EH (cell line): ENCODE results near the gene LARGE1.

Experiments
- DNase-seq: peaks from one replicate; pipeline ENCODE4 v3.0.0-alpha.2; 2015; ENCODE audit warnings: low read depth

Gene LARGE1

DNA sequence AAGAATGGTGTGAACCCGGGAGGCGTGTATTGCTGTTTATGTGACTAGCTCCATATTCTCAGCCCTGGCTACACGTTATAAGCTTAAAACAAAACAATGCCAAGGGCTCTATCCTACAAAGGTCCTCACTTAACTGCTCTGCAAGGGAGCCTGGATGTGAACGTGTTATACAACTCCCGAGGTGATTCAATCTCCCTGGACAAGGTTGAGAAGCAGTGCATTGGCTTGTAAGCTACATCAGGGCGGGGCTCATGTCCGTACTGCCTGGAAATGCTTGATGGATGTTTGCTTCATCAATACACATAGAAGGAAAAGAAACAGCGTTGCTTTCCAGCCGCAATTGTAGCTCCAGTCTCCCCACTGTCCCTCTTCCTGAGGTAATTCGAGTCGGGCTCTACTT is 605.2 kb downstream of the LARGE1 start:
- no peak for DNase-seq

DNA sequence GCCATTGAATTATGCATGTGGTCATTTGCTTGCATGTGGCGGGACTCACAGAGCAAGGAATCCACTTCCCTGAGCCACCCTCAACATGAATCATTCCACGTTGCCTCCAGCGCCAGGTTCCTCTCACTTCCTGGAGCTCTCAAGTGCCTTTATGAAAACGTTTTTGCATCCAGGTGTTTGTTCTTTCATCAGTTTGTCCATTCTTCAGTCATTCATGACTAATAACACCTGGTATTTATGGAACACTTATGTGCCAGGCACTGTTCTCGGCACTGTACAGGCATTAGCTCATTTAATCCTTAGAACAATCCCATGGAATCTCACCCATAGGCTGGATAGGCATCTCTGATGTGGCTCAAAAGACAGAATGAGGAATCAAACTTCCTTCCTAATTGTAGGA is 606.0 kb downstream of the LARGE1 start:
- DNase-seq, result no peak

GRCh38 chr22:33303099-33303498 is 617.2 kb downstream of the LARGE1 start:
- no peak for DNase-seq

GRCh38 chr22:33302549-33302948 is 617.7 kb downstream of the LARGE1 start:
- DNase-seq, result no peak

DNA sequence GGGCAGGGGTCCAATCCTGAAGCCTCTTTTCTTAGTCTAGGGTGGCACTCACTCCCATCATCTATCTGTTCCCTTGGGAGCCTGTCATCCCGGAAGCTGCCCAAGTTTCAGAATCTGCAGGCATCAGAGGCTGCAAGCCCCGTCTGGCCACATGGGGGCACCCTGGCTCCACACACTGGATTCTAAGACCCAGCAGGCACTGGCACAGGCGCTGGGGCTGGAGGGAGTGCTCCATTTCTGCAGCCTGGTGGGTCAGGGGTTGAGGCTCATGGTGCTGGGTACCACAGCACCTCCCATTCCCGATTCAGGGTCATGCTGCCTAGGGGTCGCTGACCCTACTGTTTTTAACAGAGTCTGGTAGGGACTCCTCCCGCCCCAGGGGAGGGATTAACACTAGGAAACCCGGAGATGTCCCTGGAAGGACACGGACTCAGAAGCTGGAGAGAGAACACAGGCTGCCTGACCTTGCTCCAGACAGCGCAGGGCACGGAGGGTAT is 618.2 kb downstream of the LARGE1 start:
- peak; percentile 74 for DNase-seq

DNA sequence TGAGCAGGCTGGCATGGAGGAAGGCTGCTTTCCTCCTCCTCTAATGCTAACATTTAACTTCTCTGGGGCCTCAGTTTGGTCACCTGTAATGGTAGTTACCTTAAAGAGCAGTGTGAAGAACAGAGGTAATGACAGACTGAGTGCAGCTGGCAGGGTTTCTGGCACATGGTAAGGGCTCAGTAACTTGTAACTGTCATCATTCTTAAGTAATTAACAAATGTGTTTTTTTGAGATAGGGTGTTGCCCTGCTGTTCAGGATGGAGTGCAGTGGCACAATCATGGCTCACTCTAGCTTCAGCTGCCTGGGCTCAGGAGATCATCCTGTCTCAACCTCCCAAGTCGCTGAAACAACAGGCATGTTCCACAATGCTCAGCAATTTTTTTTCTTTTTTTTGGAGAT is 620.1 kb downstream of the LARGE1 start:
- no peak for DNase-seq

DNA sequence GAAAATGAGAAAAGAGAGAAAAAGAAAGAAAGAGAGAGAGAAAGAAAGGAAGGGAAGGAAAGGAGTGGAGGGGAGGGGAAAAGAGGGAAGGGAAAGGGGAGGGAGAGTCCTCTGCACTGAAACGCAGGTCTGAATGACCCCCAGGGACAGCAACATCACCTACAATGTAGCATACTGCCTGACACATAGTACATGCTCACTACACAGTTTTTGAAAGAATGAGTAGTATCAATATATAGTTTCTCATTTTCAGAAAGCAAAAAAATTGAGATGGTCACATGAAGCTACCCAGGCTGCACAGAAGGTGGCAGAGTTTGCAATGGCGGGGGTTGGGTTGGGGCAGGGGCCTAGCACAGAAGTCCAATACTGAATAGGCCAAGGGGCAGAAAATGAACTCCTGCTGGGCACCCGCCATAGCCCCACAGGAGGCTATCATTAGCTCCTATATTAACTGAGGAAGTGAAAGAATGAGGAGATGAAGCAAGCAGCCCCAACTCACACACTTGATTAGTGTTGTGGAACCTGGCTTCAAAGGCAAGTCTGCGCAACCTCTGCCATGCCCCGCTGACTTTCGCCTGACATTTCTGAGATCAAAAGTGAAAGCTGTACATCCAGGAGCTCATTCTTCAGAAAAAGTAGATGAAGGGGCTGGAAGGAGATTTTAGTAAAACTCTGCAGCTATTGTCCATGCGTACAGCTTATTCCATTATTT is 620.9 kb downstream of the LARGE1 start:
- DNase-seq, result no peak

- DNase-seq, result no peak
Measured at GRCh38 chr22:33296941-33297340, 623.3 kb downstream of the LARGE1 start.

DNA sequence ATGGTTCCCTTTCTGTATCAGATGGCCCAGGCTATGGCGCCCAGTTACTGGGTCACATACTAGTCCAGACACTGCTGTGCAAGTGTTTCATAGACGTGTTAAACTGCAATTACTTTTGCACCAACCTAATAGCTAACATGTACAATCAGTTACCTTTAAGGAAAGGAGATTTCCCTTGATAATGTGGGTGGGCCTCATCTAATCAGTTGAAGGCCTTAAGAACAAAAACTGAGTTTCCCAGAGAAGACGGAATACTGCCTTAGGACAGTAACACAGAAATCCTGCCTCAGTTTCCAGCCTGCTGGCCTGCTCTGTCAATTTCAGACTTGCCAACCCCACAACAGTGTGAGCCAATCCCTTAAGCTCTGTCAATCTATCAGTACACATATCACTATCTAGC is 632.2 kb downstream of the LARGE1 start:
- DNase-seq, result no peak

- no peak for DNase-seq
Measured at GRCh38 chr22:33275073-33275443, 645.2 kb downstream of the LARGE1 start.

DNA sequence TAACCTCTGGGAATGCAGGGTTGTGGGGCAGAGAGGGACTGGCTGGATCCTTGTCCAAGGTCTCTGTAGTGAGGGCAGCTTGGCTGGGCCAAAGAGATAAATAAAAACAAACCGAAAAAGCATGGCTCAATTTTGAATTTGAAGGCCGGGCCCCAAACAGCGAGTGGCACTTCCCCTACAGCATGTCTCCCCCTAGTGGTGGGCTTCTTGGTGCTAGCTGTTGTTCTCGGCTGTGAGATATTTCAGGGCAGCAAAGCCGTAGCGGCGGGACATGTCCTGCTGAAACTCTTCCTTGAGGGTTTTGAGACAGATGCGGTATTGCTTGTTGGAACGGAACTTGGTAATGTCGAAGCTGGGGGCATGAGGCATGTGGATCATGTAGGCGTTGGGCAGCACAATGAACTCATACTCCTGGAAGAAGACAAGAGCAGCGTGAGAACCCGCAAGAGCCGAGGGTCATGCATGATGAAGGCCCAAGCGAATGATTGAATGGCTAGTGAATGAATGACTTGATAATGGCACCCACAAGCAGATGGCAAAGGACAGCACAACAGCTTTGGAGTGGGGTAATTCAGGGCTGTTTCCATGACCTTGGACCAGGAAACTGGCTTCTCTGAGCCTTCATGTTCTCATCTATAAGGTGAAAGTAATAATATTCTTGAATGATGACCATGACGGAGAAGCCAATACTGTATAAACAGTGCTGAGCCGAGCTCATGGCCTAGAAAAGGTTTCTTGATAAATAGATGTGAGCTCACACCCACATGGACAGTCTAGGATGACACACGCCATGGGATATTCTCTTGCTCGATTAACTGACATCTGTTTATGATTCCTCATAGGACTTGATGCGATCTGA is 645.8 kb downstream of the LARGE1 start:
- peak; percentile 3 for DNase-seq

DNA sequence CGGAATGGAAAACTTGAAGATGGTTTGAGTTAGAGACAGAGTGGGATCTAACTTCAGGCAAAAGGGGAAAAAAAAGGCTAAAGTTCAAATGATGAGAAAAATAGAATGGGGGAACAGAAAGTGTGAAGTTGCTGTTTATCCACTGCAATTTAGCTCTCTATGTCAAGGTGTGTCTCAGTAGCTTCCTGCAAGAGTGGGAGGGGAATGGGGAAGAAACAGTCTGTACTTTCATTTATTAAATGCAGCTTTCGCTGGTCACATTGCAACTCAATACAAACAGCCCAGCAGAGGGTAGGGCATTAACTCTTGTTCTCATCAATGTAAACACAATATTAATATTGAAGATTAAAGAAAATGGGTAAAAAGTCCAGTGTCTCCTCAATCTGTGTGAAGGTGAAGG is 647.4 kb downstream of the LARGE1 start:
- DNase-seq, result no peak

DNA sequence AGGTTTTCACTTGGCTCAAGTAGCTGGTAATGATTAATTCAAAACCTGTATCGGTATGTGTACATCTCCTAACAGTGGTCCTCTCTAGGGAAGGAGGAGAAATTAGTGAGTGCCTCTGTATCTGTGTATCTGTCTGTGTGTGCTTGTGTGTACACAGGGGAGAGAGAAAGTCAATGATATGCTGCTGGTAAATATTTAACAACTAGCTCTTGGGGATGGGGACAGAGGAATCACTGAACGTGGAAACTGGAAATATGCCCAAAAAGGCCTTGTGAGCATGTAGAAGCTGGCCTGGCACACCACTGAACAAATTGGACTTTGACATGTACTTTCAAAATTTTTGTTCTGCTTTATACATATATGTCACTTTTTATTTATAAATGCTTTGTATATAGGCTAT is 648.1 kb downstream of the LARGE1 start:
- DNase-seq, result no peak

DNA sequence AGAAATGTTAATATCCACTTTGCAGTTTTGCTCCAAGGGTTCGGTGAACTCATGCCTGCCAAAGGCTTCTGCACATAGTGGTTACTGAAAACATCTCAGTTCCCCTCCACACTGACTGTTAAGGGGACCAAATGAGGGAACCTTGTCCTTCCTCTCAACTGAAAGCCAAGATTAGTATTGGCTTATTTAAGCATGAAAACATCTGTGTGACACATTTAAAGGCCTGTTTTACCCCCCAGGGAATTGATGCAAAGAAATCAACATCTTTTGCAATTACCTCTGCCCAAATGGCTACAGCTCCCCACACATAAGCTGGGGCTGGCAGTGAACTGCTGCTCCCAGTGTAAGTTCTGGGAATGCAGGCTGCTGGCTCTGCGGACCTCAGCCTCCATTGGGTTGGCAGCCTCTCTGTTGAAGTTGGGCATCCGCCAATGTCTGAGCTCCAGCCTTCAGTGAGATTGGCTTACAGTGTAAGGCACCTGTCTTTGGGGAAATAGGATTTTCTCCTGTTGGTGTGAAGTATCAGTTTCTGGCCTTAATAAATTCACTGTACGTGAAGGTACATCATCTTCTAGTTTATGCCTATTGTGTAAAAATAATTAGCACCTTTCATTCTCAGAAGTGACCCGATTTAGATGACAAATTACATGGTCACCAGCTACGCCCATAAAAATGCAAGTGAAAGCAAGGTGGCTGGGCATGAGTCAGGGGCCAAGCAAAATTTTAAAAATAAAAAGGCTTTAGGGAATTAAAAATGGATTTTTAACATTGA is 648.7 kb downstream of the LARGE1 start:
- DNase-seq, result peak; percentile 5

DNA sequence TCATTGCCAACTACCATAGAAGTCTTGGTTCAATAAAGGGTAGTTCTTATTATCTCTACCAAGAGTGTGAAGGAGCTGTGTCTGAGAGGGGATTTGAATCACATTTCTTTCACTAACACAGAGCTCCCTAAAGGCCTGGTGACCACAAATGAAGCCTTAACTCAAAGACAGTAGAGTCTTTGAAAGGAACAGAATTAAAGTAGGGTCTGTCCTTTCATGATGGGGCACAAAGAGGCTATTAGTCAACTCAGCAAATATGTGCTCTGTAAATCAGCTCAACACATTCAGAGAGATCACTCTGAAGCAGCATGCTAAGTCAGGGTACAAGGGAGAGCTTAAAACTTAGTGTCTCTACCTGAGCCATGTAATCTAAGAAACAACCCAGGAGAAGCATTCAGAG is 649.7 kb downstream of the LARGE1 start:
- DNase-seq, result no peak

DNA sequence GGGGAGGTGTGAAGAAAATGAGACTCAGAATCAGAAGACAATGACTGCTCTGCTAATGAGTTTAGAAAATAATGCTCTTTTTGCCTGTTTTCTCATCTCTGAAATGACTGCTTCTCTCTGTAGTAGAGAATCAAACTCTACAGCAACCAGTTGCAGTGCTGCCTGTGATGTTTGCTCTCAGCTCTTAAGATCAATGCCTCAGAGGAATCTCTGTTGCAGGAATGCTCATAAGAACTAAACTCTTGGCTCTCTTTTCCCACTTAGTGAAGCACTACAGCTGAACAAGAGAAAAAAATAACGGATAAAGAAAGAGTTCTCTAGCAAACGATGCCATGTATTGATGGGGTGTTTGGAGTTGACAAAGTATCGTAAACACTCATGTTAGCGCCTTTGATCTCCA is 658.6 kb downstream of the LARGE1 start:
- DNase-seq, result no peak

- DNase-seq, result no peak
Measured at GRCh38 chr22:33260498-33260897, 659.8 kb downstream of the LARGE1 start.

DNA sequence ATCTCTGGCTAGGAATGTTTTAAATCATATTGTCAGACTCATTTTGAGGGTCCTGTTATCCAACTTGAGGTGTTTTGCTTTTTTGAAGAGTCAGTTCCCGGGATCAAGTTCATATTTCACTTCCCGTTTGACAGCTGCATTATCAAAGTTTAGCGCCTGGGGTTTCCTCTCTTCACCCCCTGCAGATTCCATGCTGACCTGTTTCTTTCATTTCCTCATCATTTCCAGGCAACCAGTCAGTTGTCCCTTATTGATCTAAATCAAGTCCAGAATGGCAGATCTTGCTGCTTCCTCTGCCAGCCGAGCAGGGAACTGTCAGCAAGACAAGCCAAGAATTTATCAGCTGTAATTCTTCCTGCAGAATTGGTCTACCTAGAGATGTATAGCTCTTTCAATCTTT is 664.5 kb downstream of the LARGE1 start:
- no peak for DNase-seq

GRCh38 chr22:33248948-33249347 is 671.3 kb downstream of the LARGE1 start:
- DNase-seq, result no peak

GRCh38 chr22:33247758-33248157 is 672.5 kb downstream of the LARGE1 start:
- peak; percentile 3 for DNase-seq

GRCh38 chr22:33242078-33242477 is 678.2 kb downstream of the LARGE1 start:
- no peak for DNase-seq

DNA sequence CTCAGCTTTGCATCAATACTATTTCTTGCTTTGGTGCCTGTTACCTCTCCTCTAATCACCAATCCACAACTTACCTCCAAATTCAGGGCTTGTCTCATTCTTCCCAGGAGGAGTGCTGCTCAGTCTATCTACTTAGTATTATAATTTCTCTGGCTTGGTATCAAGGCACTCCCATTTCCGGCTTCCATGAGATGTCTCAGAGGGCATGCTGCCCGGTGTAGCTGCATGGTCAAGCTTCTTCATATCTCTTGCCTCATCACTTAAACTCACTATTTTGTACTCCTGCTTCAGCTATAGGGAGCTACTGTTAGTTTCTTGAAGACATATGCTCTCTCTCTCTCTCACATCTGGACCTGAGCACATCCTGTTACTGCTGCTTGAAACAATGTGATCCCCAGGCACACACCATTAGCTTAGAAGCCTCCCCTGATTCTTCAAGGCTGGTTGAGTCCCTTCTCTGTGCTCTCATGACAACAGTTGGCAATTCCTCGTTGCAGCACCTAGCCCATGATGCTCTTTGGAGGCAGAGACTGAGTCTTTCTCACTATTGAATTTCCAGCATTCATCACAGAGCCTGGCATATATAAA is 679.3 kb downstream of the LARGE1 start:
- peak; percentile 34 for DNase-seq
